ENCODE measurements around the gene CALML5. TPM values are rescaled to one million over a fixed set of nuclear protein-coding genes. Genes with fewer than 3 reads are reported as not detected.

The CALML5 gene
- not detected in 2 replicates for polyA plus RNA-seq (2012; rRNA removed)
- polyA plus RNA-seq (2012; cell fraction: cytosol; rRNA removed) = not detected in 2 replicates
- polyA plus RNA-seq (2012; cell fraction: nucleus; rRNA removed) = not detected in 2 replicates

- WGBS (ENCODE audit: low lambda C conversion rate) = 72% methylated on average over 5 of the region's 10 CpGs
- no peak within 1 kb of the TSS for H3K9ac ChIP-seq
- H3K36me3 ChIP-seq (replicated peaks in 1 of 2; ENCODE audit: control insufficient read depth in 1 of 2, insufficient read depth in 2 of 2, low read length in 1 of 2) = no peaks in the 10 kb centered on the region
- H3K9me2 ChIP-seq = no peaks in the 10 kb centered on the region
- no peaks in the 10 kb centered on the region for H3K9me3 ChIP-seq
- no peak within 1 kb of the TSS for H3K27ac ChIP-seq (ENCODE audit: low read depth in 2 of 2, low read length in 1 of 2)
- H3K27me3 ChIP-seq (ENCODE audit: insufficient read depth) = peaks cover 8% of the 10 kb centered on the region
- H3K79me2 ChIP-seq (ENCODE audit: insufficient read depth) = no peaks in the 10 kb centered on the region
- TF ChIP-seq FOSL2 (IDR thresholded peaks at IDR 0.05; ENCODE audit: borderline replicate concordance, low read depth) = no peak
- TF ChIP-seq CTCF (IDR thresholded peaks at IDR 0.05) = no peak
- no peak for TF ChIP-seq IRF3 (IDR thresholded peaks at IDR 0.05; ENCODE audit: low read depth, low read length)
- TF ChIP-seq GATA2 (CRISPR knock-in tag; IDR thresholded peaks at IDR 0.05) = no peak
- no peak for TF ChIP-seq NRF1 (IDR thresholded peaks at IDR 0.05; ENCODE audit: low read depth, low read length)
- no peak for TF ChIP-seq RAD21 (IDR thresholded peaks at IDR 0.05; ENCODE audit: low read length)
- TF ChIP-seq GABPA (IDR thresholded peaks at IDR 0.05; ENCODE audit: low read depth) = no peak
- TF ChIP-seq MAX (IDR thresholded peaks at IDR 0.05; ENCODE audit: low read depth) = no peak
- no peak for TF ChIP-seq TCF12 (IDR thresholded peaks at IDR 0.05)
- no peak for TF ChIP-seq JUND (IDR thresholded peaks at IDR 0.05)
- TF ChIP-seq CHD2 (IDR thresholded peaks at IDR 0.05; ENCODE audit: low read length, partially characterized antibody) = no peak
- TF ChIP-seq EZH2phosphoT487 (IDR thresholded peaks at IDR 0.05; ENCODE audit: borderline replicate concordance, low read depth) = no peak
- TF ChIP-seq FOXM1 (IDR thresholded peaks at IDR 0.05; ENCODE audit: low read depth) = no peak
- H2AFZ ChIP-seq (ENCODE audit: low read depth) = no peak within 1 kb of the TSS
- DNase-seq = no peak
- no peaks in the 10 kb centered on the region for H4K20me1 ChIP-seq (ENCODE audit: insufficient read depth)
- H3F3A ChIP-seq (replicated peaks; ENCODE audit: insufficient read depth) = no peaks in the 10 kb centered on the region
- ChIA-PET POLR2A (interaction anchor here (0.6 kb wide), 1 partner anchor 703 kb away, joined by 3 read pairs; the partner anchor contains the start of gene PFKFB3), CTCF (interaction anchor here (1.3 to 1.4 kb wide), 2 partner anchors 14 to 123 kb away, joined by 3 to 5 read pairs; no protein-coding TSS in a partner anchor)
- H3K4me2 ChIP-seq = no peak within 1 kb of the TSS
- H3K4me1 ChIP-seq (ENCODE audit: control insufficient read depth in 1 of 2, insufficient read depth in 2 of 2, low read depth in 1 of 2, low read length in 1 of 2) = no peaks in the 10 kb centered on the region
- no peak within 1 kb of the TSS for H3K4me3 ChIP-seq (ENCODE audit: low read depth in 2 of 2, low read length in 1 of 2)
These were observed at the start of gene CALML5 for GRCh38 chr10:5499493-5500140. CALML5 (minus strand) TSS chr10:5499570; CDS start chr10:5499438, 132 bp downstream.

Measured in SK-N-SH (cell line).